Hematopoietic multipotent progenitor cell treated with erythropoietin and hydrocortisone succinate and interleukin-3 and kit ligand, for 15 days (in vitro differentiated cells): ENCODE measurements around the gene APEH.

Experiments used
- DNase-seq: peaks from one replicate; pipeline ENCODE4 v3.0.0-alpha.2; 2015; ENCODE audit warnings: low spot score

The APEH gene

GRCh38 chr3:49650637-49651036 is 23.5 kb upstream of the APEH start:
- no peak for DNase-seq

DNA sequence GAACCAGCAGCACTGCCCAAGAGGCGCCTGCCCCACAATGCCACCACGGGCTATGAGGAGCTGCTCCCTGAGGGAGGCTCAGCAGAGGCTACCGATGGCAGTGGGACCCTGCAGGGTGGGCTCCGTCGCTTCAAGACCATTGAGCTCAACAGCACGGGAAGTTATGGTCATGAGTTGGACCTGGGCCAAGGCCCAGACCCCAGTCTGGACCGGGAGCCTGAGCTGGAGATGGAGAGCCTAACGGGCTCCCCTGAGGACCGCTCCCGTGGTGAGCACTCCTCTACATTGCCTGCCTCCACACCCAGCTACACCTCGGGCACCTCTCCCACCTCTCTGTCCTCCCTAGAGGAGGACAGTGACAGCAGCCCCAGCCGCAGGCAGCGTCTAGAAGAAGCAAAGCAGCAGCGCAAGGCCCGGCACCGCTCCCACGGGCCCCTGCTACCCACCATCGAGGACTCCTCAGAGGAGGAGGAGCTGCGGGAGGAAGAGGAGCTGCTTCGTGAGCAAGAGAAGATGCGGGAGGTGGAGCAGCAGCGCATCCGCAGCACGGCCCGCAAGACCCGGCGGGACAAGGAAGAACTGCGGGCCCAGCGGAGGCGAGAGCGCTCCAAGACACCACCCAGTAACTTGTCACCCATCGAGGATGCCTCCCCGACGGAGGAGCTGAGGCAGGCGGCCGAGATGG is 21.8 kb upstream of the APEH start:
- DNase-seq: no peak

DNA sequence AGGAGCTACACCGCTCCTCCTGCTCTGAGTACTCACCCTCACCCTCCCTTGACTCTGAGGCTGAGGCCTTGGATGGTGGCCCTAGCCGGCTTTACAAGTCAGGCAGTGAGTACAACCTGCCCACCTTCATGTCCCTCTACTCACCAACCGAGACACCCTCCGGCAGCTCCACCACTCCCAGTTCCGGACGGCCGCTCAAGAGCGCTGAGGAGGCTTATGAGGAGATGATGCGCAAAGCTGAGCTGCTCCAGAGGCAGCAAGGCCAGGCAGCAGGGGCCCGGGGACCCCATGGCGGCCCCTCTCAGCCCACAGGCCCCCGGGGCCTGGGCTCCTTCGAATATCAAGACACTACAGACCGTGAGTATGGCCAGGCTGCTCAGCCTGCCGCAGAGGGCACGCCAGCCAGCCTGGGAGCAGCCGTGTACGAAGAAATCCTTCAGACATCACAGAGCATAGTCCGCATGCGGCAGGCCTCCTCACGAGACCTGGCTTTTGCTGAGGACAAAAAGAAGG is 21.2 kb upstream of the APEH start:
- no peak for DNase-seq

DNA sequence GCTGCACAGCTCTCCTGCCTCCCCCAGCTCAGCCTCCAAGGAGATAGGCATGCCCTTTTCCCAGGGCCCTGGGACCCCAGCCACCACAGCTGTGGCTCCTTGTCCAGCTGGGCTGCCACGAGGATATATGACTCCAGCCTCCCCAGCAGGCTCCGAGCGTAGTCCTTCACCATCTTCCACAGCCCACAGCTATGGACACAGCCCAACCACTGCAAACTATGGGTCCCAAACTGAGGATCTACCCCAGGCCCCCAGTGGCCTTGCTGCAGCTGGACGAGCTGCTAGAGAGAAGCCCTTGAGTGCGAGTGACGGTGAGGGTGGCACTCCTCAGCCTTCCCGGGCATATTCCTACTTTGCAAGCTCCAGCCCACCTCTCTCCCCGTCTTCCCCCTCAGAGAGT is 20.5 kb upstream of the APEH start:
- DNase-seq: no peak

GRCh38 chr3:49654176-49654825 is 19.9 kb upstream of the APEH start:
- DNase-seq: no peak

- DNase-seq: no peak
Observed at GRCh38 chr3:49654955-49655556, 19.1 kb upstream of the APEH start.

- no peak for DNase-seq
Observed at GRCh38 chr3:49655731-49656285, 18.3 kb upstream of the APEH start.

DNA sequence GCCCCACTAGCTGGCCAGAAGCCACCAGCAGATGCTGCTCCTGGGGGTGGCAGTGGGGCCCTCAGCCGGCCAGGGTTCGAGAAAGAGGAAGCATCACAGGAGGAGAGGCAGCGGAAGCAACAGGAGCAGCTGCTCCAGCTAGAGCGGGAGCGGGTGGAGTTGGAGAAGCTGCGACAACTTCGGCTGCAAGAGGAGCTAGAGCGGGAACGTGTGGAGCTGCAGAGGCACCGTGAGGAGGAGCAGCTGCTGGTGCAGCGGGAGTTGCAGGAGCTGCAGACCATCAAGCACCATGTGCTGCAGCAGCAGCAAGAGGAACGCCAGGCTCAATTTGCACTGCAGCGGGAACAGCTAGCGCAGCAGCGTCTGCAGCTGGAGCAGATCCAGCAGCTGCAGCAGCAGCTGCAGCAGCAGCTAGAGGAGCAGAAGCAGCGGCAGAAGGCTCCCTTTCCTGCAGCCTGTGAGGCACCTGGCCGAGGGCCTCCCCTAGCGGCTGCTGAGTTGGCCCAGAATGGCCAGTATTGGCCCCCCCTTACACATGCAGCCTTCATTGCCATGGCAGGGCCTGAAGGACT is 17.5 kb upstream of the APEH start:
- DNase-seq: no peak

DNA sequence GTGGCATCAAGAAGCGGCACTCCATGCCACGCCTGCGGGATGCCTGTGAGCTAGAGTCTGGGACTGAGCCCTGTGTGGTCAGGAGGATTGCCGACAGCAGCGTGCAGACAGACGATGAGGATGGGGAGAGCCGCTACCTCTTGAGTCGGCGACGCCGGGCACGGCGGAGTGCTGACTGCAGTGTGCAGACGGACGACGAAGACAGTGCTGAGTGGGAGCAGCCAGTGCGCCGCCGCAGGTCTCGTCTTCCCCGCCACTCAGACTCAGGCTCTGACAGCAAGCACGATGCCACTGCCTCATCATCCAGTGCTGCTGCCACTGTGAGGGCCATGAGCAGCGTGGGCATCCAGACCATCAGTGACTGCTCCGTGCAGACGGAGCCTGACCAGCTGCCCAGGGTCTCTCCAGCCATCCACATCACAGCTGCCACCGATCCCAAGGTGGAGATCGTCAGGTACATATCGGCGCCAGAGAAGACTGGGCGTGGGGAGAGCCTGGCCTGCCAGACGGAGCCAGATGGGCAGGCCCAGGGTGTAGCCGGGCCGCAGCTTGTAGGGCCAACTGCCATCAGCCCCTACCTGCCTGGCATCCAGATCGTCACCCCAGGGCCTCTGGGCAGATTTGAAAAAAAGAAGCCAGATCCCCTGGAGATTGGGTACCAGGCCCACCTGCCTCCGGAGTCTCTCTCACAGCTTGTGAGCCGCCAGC is 16.8 kb upstream of the APEH start:
- no peak for DNase-seq

- DNase-seq: no peak
Observed at GRCh38 chr3:49658711-49659110, 15.4 kb upstream of the APEH start.

DNA sequence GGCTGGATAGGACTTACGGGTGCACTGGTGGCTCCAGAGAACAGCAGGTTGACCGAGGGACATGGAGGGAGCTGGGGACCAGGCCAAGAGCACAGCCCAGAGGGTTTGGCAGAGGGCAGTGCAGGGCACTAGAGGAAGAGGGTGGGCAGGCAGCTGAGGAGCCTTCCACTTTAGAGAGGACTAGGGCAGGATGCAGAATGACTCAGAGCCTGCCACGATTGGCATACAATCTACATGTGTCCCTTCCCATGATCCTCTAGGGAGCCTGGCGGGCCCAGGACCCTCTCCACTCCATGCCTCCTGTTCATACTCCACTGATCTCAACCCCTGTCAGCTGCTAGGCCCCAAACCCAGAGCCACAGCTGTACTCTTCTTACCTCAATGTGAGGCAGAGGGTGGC is 14.4 kb upstream of the APEH start:
- DNase-seq: no peak

- DNase-seq: no peak
Observed at GRCh38 chr3:49661281-49661680, 12.9 kb upstream of the APEH start.

DNA sequence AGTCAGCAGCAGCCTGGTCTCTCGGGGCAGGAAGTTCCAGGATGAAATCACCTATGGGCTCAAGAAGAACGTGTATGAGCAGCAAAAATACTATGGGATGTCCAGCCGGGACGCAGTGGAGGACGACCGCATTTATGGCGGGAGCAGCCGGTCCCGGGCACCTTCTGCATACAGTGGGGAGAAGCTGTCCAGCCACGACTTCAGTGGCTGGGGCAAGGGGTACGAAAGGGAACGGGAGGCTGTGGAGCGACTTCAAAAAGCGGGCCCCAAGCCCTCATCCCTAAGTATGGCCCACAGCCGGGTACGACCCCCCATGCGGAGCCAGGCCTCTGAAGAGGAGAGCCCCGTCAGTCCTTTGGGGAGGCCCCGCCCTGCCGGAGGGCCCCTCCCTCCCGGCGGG is 12.1 kb upstream of the APEH start:
- DNase-seq: no peak

- DNase-seq: no peak
Observed at GRCh38 chr3:49662720-49663413, 11.3 kb upstream of the APEH start.

DNA sequence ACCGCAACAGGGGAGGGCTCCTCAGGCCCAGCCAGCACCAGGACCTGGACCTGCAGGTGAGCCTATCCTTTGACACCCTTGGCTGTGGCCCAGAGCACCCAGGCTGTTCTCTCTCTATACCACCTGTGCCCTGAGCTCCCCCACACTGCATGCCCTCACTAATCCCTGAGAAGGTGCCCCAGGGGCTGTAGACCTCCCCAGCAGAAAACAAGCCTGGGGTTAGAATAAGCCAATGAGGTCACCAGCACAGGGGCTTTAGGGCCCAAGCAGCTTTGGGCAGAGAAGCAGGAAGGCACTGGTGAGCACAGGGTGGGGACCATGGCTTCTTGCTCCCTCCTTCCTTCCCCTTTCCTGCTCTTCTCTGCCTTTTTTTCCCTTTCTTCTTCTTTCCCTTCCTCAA is 10.3 kb upstream of the APEH start:
- no peak for DNase-seq

GRCh38 chr3:49664300-49664699 is 9.9 kb upstream of the APEH start:
- no peak for DNase-seq

DNA sequence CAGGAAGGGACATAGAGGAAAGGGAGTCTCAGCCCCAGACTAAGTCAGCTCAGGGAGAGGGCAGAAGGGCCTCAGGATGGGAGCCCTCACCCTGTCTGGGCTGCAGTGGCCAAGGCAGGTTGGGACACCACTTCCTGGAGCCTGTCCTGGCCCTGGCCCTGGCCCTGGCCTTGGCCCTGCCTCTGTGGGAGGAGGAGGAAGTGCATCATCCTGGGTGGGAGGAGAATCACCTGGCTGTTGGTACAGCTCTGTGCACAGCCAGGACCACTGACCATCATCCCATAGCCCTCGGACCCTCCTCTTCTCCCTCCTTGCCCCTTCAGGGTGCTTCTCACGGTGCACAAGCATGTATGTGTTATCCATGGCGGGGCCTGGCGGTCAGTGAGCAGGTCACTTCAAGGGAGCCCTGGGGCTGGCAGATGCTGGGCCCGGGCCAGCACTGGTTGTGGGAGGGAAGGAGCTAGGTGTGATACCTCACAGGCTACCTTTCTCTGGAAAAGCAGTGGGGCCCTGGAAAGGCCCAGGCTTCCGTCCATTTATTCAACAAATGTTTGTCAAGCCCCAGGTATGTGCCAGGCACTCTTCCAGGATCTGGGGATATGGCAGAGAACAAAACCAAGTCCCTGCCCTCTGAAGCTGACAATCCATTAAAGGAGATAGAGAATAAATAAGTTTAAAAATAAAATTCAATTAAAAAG is 8.2 kb upstream of the APEH start:
- no peak for DNase-seq

- DNase-seq: no peak
Observed at GRCh38 chr3:49666592-49666991, 7.6 kb upstream of the APEH start.

DNA sequence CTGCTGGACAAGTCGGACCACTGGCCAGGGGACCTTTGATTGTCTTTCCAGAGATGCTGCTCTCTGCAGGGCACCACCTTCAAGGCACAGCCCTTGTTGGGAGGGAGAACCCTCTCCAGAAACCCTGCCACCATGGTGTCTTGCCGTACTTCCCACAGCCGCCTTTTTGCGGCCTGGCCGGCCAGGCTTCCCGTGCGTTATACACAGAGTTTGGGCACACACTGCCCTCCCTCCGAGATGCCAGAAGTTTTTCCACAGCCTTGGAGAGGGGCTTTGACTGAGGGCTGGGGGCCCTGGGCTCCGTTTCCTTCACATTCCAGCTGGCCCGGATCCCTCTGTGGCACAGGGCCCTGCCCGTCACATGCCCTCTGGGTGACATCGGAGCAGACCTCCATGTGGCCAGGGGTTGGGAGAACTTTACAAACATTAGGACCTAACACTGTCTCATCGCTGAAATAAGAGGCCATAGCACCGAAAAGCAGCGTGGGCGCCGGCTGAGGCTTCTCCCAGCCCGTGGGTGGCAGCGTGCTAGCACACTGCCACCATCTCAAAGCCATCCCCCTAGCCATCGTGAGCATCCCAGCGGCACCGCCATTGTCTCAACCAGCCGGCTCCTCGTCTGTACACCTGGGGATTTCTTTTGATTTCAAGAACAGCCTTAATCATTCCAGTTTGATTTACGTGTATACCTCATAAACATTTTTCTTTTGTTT is 6.3 kb upstream of the APEH start:
- no peak for DNase-seq

DNA sequence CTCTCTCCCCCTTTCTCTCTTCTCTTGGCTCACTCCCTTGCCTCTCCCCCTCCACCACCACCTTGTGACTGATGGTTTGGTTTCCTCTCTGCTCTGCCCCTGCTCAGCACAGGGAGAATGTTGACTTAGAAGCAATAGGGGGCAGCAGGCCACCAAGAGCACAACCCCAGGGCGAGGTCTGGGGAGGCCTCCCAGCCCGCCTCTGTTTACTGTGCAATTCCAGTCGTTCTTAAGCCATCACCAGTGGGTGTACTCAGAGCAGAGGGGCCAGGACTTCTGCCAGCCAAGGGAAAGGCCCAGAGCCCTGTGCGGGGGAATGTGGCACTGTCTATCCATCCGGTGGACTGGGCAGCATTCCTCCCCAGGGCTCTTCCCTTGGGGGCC is 5.7 kb upstream of the APEH start:
- no peak for DNase-seq
